ENCODE data around the gene ITPKB.
A peak's percentile ranks its signal among the peaks of the same experiment; 100 is the strongest.

Gene ITPKB

DNA sequence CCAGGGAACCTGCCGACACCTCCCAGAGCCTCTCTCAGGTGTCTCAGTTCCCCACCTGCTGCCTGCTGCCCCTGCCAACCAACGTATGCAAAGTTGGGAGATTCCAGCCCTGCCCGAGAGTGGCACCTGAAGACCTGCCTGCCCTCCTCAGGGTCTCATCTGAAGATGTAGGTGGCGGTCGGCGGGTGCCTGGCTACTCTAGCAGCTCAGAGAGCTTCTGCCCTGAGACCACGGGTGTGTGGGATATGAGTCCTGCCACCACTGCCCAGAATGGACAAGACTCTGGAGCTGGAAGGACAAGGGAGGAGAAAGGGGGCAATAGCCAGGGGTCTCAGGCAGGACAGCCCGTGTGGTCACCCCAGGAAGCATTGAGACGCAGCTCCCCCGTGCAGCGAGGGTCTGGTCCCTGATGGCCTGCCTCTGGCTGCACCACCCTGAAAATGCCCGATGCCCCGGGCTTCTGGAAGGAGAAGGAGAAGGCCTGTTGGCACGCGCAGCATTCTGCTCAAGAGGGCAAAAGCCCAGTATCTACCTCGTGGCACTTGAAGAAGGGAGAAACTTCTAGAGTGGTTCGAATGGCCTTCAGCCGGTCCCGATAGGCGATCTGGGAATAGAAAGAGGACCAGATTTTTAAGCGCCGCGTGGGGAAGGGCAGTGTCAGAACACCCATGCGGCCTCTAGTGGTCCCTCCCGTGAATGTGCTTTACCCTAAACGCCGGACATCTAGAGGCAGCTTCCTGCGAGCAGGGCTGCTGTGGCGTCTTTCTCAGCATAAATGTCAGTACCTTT is 101.7 kb downstream of the ITPKB start:
- no peak for DNase-seq (ENCODE audit: low read depth in 2 of 2)

DNA sequence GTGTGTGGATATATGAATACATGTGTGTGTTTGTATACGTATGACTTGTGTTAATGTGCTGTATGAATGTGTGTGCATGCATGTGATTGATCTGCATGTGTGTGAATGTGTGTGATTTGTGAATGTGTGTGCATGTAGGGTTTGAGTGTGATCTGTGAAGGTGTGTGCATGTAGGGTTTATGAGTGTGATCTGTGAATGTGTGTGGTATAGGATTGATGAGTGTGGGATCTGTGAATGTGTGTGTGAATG is 102.3 kb downstream of the ITPKB start:
- DNase-seq (ENCODE audit: low read depth in 2 of 2) = no peak

DNA sequence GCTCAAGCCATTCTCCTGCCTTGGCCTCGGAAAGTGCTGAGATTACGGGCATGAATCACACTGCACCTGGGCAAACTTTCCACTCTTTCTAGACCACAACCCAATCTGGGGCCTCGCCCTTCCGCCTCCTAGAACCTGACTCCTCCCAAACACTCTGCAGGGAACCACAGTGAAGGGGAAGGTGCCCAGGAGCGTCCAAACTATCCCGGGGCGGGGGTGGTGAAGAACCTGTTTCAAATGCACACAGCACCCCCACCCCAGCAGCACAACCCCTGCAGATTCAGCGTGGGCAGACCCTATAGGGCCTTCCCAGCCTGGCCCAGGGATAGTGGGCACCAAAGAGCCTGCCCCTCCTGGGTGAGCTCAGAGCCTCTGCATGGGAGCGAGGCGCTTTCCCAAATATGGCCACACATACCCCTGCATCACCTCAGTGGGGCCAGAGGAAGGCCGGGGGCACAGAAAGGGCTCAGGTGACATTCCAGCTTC is 103.6 kb downstream of the ITPKB start:
- peak; percentile 25 to 31 for DNase-seq (ENCODE audit: low read depth in 2 of 2)

DNA sequence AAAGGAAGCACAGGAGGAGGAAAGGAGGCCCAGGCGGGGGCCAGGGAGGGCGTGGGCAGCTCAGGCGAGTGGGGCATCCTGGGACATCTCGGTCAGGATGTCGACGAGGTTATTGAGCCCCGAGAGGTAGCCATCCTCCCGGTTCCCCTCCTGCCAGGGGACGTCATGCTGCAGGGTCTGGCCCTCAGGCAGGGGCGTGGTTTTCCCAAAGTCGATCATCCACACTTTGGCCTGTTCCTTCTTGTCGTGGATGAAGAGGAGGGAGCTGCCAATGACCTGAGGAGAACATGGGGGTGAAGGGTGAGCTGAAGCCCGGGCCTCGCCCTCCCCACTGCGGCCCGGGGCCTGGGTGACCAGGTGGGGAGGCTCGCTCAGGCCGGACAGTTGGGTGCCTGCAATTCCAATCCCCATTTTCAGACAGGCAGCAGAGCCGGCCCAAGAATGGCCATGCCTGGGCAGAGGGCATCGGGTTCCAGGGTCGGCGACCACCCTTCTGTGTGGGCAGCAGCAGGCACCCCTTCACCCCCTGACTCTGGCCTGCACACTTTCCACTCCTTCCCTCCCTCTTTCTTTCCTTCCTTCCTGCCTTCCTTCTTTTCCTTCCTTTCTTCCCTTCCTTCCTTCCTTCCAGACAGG is 104.4 kb downstream of the ITPKB start:
- no peak for DNase-seq (ENCODE audit: low read depth in 2 of 2)

DNA sequence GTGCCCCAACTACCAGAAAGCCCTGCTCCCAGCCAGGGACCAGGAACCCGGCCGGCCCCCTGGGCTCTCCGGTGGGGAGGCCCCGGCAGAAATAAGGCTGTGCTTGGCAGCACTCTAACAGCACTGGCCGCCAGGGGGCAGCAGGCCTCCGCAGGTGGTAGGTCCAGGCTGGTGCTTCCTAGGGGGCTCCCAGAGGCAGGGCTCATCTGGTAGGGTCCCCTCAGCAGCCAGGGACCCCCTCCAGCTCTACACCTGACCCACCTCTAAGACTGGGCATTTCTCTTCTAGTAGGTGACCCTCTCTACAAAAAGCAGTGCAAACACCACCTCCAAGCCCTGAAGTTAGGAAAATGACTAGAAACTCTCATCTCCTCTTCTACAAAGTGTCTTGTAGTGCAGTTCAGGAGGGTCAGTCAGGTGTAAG is 104.9 kb downstream of the ITPKB start:
- DNase-seq (ENCODE audit: low read depth in 2 of 2) = peak; percentile 68 to 72

DNA sequence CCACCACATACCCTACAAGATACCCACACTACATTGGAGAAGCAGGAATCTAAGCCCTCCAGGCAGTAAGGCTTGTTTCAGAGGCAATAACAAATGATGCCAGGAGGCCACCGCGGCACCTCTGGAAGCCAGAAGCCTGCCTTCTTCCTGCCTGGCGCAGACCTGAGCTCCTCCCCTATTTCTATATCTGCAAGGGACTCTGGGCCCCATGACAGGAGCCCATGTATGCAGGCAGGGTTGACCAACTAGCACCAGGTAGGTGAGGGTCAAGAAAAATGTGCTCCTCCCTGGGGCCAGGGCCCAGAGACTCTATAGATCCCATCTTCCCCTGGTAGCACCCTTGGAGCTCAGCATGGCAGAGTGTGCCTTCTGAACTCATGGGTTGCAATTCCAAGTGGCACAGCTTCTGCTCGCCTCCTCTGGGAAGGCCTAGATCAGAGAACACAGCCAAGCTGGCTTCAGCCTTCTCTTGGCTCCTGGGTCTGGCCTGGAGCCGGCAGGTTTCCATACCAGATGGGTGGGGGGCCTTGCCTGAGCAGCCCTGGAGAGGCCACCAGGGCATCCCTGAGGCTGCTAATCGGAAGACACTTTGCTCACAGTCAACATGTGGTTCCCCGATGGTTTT is 105.4 kb downstream of the ITPKB start:
- DNase-seq (ENCODE audit: low read depth in 2 of 2) = no peak

DNA sequence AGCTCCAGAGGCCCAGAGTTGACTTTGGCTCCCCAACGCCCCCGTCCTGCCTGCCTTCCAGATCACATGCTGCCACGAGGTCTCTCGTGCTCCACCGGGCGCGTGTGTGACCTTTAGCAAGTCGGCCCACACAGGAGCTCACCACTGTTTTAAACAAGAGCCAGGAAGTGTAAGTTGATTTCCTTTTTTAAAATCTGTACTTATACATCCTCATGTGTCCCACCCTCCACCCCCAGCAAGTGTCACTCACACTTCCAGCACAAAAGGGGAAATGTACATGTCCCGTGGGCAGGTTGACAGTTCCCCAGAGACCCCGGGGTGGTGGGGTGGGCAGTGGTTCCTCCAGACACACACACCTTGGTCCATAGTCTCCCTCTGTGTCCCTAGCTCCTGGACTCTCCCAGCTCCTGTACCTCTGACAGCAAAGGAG is 106.1 kb downstream of the ITPKB start:
- peak in 1 of 2 donors; percentile 32 for DNase-seq (ENCODE audit: low read depth in 2 of 2)

DNA sequence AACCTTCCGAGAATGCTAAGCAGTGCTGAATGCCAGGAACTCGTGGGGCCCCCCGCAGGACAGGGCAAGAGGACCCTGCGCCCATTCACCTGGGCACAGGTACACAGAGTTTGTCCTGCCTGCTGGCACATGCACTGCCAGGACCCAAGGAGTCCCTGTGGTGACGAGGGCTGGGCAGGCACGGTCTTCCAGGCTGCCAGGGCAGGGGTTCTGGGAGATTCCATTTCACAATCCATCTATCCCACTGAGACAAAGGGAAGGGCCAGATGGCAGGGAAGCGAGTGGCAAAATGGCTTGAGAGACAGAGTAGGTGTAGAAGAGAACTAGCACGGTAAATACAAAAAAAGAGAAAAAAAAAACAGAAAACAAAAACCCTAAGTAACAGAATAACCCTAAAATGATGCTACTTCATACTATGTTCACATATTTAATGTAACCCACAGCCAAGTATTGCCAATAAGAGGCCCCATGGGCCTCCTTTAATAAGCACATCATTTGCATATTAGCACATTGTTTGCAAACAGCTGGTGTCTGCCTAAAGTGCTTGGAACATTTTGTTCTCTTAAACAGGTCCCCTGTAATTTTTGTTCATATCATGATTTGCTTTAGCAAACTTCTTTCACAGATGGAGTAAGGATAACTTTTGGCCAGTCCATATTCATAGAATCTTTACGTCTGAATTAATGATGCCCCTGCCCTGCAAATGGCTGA is 106.8 kb downstream of the ITPKB start:
- no peak for DNase-seq (ENCODE audit: low read depth in 2 of 2)

DNA sequence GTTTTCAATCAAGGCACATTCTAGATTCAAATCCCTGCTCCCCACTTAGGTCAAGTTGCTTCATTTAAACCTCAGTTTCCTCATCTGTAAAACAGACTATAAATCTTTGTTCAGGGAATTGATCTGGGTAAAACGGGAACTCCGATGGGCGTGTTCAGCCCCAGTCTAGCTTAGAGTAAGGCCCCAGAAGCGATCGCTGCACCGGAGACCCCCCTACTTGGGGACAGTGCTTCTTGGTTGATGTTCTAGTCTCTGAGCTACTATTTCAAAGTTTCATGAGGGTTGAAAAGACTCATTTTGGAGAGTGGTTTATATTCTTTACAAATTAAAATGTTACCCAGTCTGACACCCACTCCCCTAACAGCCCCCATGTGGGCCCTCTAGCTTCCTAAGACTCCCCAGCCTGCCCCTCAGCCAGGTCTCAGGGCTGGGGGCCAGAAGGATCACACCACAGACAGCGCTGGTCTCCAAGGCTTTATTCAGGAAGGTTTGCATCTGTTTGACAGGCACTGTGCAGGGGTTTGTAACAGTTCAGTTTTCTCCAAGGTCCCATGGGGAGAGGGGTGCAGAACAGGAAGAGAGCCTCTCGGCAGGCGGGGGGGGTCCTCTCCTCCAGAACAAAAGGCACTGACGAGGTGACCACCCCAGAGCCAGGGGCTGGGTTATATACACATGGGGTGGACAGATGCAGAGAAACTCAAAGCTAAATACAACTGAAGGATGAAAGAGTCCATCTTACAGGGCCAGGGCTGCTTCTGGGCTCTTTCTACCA is 107.7 kb downstream of the ITPKB start:
- DNase-seq (ENCODE audit: low read depth in 2 of 2) = no peak

DNA sequence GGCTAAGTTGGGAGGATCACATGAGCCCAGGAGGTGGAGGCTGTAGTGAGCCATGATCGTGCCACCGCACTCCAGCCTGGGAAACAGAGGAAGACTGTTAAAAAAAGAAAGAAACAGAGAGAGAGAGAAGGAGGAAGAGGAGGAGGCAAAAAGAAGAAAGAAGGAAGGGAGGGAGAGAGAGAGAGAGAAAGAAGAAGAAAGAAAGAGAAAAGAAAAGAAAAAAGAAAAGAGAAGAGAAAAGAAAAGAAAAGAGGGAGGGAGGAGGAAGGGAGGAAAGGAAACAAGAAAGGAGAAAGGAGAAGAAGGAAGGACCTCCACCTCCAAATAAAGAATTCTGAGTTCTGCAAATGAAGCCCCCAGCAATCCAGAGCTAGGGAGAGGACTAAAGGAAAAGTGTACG is 108.5 kb downstream of the ITPKB start:
- DNase-seq (ENCODE audit: low read depth in 2 of 2) = no peak

DNA sequence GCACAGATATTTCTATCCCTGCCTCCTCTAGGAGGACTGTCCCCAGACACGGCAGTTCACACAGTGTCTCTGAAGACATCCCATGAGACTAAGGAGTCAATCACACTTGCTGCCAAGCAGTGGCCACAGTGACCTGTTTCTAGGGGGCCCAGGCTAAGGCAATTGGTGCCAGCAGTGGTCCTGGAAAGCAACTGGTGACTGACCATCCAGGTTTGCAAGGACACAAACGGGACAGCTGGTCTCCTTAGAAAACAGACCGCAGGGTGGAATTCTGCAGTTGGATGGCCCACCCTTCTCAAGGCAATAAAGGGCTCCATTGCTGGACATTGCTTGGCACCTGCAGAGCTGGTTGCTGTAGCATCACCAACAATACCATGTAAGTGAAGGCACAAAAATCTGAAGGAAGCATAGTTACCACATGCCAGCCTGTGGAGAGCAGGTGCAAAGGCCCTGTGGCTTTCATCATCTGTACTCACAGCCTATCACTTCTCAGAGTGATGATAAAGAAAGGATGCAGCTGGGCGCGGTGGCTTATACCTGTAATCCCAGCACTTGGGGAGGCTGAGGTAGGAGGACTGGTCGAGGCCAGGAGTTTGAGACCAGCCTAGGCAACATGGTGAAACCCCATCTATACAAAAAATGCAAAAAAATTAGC is 109.1 kb downstream of the ITPKB start:
- no peak for DNase-seq (ENCODE audit: low read depth in 2 of 2)

DNA sequence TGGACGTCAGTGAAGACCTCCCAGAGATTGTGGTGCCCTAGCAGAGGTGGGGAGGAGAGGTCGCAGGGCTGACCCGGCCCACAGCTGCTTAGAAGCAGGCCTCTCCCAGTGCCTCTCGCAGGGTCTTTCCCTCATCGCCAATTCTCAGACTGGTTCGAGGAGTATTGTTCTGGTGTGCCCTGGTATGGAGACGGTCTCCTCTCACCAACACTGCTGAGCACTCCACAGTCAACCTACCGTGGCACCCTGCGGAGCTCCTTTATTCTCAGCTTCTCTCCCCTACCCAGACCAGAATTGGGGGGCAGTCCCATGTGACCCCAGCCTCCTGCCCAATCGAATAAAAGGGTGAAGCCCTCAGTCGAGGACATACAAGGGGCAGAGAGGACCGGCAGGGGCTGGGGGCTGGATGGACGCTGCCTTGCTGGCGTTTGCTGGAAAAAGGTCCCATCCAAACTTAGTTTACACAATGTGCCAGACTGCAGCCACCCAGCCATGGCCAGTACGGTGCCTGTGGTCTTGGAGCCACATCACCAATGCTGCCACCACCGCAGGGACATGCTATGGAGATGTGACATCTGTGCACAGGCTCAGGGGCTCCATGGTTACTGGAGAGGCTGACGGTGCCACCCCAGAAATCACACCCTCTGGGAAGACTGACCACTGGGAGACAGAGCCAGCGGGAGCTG is 109.7 kb downstream of the ITPKB start:
- no peak for DNase-seq (ENCODE audit: low read depth in 2 of 2)

DNA sequence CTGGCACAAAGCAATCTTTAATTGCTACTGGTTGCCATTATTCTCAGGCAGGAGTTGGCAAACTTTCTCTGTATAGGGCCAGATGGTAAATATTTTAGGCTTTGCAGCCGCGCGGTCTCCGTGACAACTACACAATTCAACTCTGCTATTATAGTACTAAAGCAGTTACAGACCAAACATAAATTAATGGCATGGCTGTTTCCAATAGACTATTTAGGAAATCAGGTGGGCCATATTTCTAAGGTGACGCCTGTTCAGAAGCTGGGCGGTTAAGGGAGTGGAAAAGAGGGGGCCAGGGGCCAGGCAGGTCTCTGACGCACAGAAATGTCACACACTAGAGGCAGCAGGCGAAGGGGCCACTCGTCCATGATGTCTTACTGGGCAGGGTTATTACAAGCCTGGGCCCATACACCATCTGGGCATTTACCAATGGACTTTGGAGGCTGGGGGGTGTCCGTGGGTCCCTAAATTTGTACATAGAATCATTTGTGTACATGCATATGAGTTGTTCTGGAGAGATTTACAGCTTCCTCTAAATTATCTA is 110.4 kb downstream of the ITPKB start:
- no peak for DNase-seq (ENCODE audit: low read depth in 2 of 2)

DNA sequence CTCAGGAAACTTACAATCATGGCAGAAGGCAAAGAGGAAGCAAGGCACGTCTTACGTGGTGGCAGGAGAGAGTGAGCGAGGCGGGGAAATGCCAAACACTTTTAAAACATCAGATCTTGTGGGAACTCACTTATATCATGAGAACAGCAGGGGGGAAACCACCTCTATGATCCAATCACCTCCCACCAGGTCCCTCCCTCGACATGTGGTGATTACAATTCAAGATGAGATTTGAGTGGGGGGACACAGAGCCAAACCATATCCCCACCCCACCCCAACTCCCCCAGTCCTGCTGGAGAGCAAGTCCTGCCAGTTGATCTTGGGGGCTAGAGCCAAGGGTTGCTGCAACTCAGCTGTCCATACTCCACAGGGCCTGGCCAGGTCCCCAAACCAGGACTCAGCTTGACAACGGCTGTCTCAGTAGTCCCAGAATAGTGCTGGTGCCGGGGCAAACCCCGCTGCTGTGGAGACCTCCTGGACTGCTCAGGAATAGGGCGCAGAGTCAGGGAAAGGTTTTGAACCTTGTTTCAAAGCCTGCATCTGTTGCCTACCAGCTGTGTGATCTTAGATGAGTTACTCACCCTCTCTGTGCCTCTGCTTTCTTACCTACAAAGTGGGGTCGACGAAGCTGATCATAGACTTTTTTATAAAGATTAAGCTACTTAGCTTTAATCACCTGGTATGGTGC is 111.0 kb downstream of the ITPKB start:
- DNase-seq (ENCODE audit: low read depth in 2 of 2) = no peak

DNA sequence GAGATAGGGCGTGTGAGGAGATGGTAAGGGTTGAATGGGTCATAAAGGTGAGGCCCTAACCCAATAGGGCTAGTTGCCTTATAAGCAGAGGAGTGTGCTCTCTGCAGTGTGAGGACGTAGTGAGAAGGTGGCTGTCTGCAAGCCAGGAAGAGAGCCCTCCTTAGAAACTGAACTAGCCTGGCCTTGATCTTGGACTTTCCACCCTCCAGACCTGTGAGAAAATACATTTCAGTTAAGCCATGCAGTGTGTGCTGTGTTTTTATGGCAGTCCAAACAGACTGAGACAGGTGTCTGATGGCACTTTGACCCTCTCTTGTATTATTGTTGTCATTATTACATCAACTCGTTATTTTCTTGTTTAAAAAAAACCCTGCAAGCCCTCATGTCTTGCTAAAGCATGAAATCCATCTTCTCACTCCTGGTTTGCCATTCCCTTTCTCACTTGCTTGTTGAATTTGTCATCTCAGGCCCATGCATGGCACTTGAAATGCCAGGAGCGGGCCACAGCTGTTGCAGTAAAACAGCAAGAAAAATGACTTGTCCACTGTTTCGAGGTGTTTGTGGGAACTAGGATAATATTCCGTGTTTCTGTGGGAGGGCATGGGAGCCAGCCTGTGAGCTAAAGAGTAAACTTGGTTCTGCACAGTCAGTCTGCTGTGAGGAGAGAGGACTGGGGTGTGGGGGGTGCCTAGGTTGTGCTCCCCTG is 111.9 kb downstream of the ITPKB start:
- DNase-seq (ENCODE audit: low read depth in 2 of 2) = no peak

DNA sequence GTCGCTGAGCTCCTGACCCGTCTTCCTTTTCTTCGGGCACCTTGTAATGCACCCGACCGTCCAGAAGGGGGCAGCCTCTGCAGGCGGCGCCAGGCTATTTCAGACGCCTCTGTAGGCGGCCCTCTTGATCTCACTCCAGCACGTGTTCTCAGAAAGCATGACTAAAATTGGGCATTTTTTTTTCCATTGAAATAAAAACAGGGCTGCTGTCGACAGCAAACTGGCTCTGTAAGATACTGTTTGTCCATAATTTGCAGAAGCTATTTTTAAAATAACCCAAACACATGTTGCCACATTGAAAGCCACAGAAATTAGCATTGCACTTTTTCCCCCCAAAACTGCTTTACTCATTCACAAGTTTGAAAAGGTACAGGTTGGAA is 112.5 kb downstream of the ITPKB start:
- peak; percentile 68 to 69 for DNase-seq (ENCODE audit: low read depth in 2 of 2)

DNA sequence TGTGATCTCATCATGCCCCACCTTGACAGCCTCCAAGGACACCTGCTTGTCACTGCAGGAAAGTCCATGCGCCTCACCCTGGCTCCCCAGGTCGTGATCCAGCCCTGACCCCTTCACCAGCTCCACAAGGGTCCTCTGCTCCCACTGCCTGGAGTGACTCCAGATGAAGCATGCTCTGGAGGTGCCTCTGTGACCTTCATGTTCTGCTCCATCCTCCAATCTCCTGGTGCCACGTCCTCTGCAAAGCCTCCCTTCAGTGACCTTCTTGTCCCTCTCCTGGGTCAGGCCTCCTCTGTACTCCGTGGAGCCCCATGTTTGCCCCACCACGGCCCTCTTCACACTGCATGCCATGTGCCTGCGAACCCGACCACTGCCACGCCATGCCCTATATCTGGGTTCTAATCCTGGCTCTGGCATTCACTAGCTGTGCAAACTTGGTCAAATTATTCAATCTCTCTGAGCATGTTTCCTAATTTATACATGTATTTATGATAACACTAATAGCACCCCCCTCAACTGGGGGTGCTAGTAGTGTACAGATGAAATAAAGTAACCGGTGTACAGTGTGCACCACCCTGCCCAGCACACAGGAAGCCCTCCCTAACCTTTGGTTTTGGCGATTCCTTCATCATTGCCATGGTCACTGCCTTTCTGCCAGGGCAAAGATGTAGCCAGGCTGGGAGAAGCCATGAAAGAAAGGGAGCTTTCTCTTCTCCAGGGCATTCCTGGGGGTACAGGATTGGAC is 113.1 kb downstream of the ITPKB start:
- no peak for DNase-seq (ENCODE audit: low read depth in 2 of 2)

DNA sequence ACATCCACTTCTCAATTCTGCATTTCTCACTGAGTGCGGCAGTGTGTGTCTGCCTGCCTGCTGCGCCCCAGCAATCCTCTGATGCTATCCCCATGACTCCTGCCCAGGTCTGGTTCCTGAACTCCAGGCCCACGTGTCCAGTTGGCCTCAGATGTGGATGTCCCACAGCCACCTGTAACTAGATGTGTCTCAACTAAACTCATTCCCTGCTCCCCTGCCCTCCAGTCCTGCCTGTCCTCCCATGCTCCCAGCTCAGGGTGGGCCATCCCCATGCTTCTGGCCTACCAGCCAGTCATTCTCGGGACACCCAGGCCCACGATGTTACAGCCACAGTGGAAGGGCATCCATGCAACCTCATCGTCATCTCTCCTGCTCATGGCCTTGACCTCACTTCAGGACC is 113.8 kb downstream of the ITPKB start:
- DNase-seq (ENCODE audit: low read depth in 2 of 2) = no peak

All from stimulated activated CD8-positive, alpha-beta memory T cell treated with anti-CD3 and anti-CD28 coated beads, Interleukin-7, amount 100 ng/mL, for 4 hours (primary cell).